Inflammatory macrophage (primary cell): ENCODE results near the gene ANKRD17.

Experiments used
- DNase-seq, 2 donors: peaks; one replicate each; pipeline ENCODE4 v3.0.0-alpha.2; 2020 to 2022

Gene ANKRD17

GRCh38 chr4:73103799-73104503, 154.6 kb downstream of the ANKRD17 start:
- no peak for DNase-seq

- DNase-seq: no peak
These were observed 159.5 kb downstream of the ANKRD17 start for GRCh38 chr4:73099143-73099542.

- DNase-seq: no peak
These were observed 159.9 kb downstream of the ANKRD17 start for GRCh38 chr4:73098713-73099112.

DNA sequence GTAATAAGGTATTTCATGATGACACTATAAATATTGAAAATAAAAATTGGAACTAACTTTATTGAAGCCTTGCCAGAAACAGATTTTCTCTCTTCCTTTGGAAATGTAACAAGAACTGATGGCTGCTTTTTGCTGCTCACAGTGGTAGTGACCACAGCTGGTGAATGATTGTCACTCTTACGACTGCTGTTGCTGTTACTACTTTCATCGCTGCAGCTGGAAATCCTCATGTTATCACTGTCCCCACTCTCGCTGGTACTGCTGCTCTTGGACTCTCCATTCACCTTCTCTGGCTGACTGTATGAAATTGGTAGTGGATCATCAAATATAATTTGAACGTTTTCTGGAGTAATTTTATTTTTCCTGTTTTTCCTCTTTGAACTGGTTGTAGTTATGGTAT, 160.6 kb downstream of the ANKRD17 start:
- DNase-seq: no peak

- no peak for DNase-seq
These were observed 165.7 kb downstream of the ANKRD17 start for GRCh38 chr4:73092868-73093267.

DNA sequence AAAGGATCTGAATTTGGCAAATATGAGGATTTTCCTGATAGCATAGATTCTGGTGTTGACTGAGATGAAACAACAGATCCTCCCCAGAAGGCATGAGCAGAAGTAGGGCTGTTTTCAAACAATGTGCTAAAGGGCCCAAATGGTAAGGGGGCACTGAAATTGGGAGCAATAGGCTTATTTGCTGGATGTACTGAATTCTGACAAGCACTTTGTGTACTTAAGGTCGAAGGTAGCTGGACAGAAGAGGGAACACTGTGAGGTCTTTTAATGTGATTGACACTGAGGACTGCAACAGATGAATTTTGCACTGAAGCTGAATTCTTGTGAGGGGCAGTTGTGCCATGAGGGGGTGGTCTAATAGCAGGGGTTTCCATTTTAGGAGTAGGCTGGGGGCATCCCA, 167.9 kb downstream of the ANKRD17 start:
- DNase-seq: no peak

DNA sequence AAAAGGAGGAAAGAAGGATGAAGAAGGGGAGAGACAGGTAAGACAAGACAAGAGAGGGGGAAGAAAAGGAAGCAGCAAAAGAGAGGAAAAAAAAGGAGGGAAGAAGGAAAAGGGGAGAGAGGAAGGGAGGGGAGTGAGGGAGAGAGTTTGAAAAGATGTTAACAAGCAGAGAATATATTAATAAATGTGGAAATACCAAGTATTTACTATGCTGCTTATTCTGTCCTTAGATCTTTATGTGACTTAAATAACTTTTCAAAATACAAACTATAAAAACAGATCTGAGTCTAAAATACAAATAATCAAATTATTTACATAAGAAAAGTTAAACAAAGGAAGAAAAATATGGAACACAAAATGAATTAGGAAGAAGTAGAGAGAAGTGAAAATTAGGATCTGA, 170.7 kb downstream of the ANKRD17 start:
- no peak for DNase-seq

GRCh38 chr4:73086095-73086868, 172.3 kb downstream of the ANKRD17 start:
- no peak for DNase-seq

DNA sequence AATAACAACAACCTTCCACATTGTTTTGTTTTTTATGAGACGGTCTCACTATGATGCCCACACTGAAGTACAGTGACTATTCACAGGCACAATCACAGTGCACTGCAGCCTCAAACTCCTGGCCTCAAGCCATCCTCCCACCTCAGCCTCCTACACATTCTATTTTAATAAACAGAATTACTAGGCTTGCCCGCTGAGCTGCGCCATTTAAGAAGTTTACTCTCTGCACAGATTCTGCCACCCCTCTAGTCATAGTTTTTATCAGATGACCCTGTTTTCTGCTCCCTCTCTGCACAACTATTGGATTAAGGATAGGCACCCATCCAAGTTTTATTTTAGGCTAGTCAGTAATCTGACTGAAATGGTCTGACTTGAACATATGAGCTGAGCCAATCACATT, 177.8 kb downstream of the ANKRD17 start:
- DNase-seq: peak; percentile 58 to 67

DNA sequence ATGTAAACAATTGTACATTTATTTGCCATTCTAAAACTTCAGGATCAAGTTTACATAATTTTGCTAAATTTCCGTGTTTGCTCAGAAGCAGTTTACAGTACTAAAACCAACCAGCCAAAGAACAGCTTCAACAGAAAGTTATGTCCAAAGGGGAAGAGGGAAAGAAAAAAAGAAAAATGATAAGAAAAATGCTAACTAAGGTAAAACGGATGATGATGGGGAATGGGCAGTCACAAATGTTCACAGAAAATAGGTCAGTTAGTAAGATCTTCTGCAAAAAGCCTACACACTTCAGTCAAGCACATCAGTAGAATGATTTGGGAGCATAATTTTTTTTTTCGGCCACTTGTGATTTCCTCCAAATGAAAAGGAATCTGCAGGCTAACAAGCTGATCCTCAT, 182.8 kb downstream of the ANKRD17 start:
- no peak for DNase-seq

GRCh38 chr4:73070074-73070390, 188.6 kb downstream of the ANKRD17 start:
- no peak for DNase-seq

GRCh38 chr4:73069338-73070073, 189.1 kb downstream of the ANKRD17 start, which contains the start of gene COX18:
TSS of gene COX18 (minus strand) at chr4:73069716. CDS start at chr4:73069649, 67 bp downstream.
- DNase-seq: peak; percentile 99 to 100

DNA sequence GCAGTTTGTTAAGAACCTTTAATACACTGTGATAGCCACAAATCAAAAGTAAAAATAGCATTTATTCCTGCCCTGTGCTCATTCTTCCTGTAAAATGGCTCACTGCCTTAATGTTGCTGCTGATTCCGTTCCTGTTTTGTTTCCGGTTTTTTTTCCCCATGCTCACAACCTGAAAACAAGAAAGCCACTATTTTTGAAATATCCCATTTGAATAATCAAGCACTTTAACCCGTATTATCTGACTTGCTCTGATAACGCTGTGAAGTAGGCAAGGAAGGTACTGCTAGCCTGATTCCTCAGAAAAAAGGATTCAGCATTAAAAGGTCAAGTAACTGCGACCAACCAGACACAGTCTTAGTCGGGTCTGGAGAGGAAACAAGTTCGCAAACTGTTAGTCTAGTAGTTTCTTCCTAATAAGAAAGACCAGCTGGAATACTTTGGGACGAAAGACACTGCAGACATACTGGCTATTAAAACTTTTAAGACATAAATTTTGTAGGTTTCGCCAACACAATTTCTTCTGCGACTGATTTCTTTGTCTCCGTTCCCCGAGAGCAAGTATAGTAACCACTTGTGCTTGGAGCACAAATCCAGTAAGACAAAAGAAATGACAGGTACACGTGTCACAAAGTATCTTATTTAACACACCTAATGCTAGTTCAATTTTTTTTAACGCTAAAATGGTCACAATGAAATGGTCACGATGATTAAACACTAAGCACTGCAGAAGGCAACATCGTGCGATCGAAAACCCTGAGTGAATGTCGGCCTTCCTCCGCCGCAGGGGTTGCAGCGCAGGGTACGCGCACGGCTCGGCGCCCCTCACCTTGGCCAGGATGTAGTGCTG, 189.9 kb downstream of the ANKRD17 start:
- DNase-seq: peak; percentile 58 to 60

- peak; percentile 5 to 30 for DNase-seq
These were observed 190.6 kb downstream of the ANKRD17 start for GRCh38 chr4:73067971-73068394.

DNA sequence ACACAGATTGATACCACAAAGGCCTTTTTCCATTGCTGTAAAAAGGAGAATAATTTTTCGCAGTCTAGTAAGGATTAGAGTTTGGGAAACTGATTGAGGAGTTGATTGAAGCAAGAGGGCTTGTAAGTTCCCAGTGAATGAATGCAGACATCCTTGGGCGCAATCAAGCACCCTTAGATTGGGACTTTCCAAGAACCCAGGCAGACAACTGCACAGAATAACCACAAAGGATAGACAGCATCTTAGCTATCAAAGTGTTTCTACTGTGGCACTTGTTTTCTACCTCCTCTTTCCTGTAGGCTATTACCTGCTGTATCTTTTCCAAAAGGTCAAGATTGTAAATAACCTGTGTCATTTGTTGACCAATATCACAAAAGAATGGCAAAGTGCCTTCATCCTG, 191.7 kb downstream of the ANKRD17 start:
- DNase-seq: no peak

- DNase-seq: no peak
These were observed 192.2 kb downstream of the ANKRD17 start for GRCh38 chr4:73066445-73066844.

DNA sequence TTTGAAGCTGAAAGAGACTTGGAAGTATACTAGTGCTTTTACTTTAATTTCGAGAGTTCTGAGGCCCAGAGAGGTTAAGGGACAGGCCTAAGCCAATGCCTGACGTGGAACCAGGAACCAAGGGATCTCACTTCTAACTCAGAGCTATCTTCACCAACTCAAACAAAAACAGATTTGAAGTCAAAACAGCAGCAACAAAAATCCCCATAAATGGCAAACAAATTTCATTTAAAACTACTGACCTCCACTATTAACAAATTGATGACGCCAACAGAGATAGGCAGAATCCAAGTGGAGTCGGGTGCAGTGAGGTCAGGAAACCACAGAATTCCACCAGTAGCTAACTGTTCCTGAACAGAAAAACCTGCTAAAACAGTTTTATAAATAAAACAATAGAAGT, 194.1 kb downstream of the ANKRD17 start:
- DNase-seq: no peak

DNA sequence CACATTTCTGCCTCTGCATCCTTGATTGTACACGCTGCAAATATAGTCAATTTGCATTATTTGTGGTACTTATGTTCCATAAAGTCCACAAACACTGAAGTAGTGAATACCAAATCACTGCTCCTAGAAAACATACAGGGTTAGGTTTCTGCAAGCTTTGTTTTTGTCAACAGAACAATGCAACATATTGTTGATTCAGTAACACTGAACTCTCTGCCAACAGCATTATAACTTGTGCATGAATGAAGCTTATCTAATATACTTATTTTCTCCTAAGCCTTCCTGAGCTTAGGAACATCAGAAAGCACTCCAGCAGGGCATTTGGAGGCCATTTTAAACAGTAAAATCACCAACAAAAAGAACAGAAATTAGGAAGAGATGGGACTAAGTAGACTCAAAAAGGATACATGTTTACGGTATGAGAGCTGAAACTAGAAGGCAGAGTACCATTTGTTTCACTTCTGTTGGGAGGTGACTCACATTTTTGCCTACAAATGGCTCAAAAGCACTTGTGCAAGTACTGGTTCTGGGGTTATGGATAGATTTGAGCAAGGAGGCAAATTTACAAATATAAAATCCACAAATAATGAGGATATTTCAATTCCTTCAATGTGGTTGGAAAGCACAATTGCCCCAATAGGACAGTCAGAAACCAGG, 203.2 kb downstream of the ANKRD17 start:
- no peak for DNase-seq

DNA sequence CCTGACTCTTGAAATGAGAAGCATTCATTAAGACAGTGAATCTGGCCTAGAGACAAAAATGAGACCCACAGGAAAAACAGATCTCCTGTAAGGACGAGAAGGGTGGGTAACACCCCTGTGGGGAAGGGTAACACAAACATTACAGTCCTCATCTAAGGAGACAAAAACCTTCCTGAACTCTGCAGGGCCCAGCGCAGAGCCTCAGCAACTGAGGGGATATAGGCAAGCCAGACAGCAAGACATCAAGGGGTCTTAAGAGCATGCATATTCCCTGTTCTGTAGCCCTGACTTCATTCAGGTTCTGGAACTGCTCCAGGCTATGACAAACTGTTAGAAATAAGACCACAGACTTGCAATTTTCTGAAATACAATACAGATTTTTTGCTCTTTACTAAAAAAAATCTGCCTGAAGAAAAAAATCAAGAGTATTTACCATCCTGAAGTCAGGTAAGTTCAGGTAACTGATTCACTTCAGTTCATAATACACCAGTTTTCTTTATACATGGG, 204.6 kb downstream of the ANKRD17 start:
- DNase-seq: no peak

GRCh38 chr4:73053076-73053475, 205.5 kb downstream of the ANKRD17 start:
- DNase-seq: no peak

DNA sequence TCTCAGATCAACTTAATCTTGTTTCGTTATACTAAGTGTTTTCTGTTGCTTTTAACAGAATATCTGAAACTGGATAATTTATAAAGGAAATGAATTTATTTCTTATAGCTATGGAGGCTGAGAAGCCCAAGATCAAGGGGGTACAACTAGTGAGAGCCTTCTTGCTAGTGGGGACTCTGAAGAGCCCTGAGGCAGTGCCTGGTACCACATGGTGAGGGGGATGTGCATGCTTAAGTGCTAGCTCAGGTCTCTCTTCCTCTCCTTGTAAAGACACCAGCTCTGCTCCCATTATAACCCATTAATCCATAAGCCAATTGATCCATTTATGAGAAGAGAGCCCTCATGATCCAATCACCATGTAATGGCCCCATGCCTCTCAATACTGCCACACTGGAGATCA, 207.0 kb downstream of the ANKRD17 start:
- no peak for DNase-seq

DNA sequence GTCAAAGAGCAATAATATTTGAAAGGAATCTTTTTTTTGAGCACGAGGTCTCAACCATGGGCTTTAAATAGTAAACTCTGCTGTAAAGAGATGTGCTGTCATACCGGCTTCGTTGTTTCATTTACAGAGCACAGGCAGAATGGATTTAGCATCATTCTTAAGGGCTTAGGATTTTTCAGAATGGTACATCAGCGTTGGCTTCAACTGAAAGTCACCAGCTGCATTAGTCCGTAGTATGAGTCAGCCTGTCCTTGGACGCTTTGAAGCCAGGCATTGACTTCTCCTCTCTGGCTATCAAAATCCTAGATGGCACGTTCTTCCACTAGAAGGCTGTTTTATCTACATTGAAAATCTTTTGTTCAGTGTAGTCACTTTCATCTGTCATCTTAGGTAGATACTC, 212.7 kb downstream of the ANKRD17 start:
- no peak for DNase-seq
